ENCODE data around the gene PRKG1. TPM values are rescaled to one million over a fixed set of nuclear protein-coding genes. Genes with fewer than 3 reads are reported as not detected.

The PRKG1 gene
- total RNA-seq, 1 experiment from 2014 or later, result 0.09 TPM

DNA sequence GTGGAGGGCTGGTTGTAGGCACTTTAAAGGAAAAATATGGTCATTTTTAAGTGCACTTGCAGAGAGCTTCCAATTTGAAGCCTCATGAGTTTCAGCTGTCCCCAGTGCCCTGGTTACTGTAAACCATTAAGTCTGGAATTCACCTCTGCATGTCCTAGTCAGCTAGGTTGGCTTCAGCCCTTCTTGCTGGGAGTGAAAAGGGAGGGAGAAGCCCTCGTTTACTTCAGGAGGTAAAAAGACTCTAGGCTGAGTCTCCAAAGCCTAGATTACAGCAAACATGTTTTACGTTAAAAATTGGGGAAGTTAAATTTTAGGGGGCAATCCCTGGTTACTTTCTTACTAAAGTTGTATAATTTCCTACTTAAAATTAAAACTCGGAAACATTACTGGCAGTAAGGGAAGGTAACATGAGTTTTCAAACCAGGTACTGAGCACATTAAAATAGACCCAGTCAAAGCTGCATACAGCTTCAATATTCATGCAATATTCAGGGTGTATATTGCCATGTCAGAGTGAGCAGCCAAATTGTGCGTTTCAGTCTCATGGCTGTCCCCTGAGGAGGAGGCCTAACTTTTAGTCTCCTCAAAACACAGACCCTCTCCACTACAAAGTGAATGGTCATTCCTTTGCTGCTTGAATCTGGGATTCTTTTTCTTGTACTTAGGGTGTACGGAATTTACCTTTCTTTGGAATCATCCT lies 156.7 kb downstream of the PRKG1 start:
- no peak overlapping the region for H3K4me3 Mint-ChIP-seq (ENCODE audit: unreplicated experiment)
- DNase-seq, result no peak
- no peaks in the 10 kb centered on the region for H3K9me3 ChIP-seq
- peaks cover 9% of the 10 kb centered on the region for H3K27me3 Mint-ChIP-seq (ENCODE audit: insufficient read depth, unreplicated experiment)
- CTCF ChIA-PET, result no interaction called here
- intact Hi-C loops (cut with micrococcal nuclease; ENCODE audit: unreplicated experiment), result no loop called here
- no peak overlapping the region for H3K27ac Mint-ChIP-seq (ENCODE audit: unreplicated experiment)
- no TSS peak for BruUV-seq (replicated peaks)
- H3K4me1 ChIP-seq, result no peaks in the 10 kb centered on the region
- H3K4me3 ChIP-seq (ENCODE audit: low read depth, low read length), result no peak overlapping the region
- no peaks in the 10 kb centered on the region for H3K36me3 Mint-ChIP-seq (ENCODE audit: insufficient read depth, unreplicated experiment)
- H3K27me3 ChIP-seq (replicated peaks; ENCODE audit: control insufficient read depth, insufficient read depth, low read length), result peaks cover 1% of the 10 kb centered on the region; the same call in 1 of the 2 replicates
- no peaks in the 10 kb centered on the region for H3K36me3 ChIP-seq (ENCODE audit: control insufficient read depth, insufficient read depth, low read length)
- TF ChIP-seq, protein P1, sequence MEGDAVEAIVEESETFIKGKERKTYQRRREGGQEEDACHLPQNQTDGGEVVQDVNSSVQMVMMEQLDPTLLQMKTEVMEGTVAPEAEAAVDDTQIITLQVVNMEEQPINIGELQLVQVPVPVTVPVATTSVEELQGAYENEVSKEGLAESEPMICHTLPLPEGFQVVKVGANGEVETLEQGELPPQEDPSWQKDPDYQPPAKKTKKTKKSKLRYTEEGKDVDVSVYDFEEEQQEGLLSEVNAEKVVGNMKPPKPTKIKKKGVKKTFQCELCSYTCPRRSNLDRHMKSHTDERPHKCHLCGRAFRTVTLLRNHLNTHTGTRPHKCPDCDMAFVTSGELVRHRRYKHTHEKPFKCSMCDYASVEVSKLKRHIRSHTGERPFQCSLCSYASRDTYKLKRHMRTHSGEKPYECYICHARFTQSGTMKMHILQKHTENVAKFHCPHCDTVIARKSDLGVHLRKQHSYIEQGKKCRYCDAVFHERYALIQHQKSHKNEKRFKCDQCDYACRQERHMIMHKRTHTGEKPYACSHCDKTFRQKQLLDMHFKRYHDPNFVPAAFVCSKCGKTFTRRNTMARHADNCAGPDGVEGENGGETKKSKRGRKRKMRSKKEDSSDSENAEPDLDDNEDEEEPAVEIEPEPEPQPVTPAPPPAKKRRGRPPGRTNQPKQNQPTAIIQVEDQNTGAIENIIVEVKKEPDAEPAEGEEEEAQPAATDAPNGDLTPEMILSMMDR (IDR thresholded peaks at IDR 0.05; ENCODE audit: insufficient read depth in 1 of 2, low read depth in 1 of 2, low read length in 1 of 2, severe bottlenecking in 1 of 2, unreplicated experiment in 1 of 2), result no peak
- no peaks in the 10 kb centered on the region for H3K9me3 Mint-ChIP-seq (ENCODE audit: unreplicated experiment)
- no peaks in the 10 kb centered on the region for H3K4me1 Mint-ChIP-seq (ENCODE audit: low read depth, unreplicated experiment)
- POLR2A ChIA-PET, result no interaction called here

DNA sequence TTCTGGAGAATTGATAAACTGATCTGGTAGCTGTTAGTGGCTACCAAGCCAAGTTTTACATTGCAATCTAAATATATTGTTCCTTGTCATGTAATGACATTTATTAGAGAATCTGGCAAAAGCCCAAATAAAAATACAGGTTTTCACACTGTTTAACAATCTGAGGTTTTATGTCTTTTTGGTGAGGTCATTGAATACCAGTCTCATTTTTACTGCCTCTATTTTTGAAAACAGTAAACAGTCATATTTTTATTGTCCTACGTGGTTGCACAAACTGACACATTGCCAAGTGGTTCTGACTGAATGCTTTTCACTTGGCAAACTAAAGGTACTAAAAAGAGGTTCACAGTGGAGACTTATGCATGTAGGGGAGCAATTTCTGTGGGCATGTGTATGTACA lies 157.5 kb downstream of the PRKG1 start:
- POLR2A ChIA-PET, result no interaction called here
- intact Hi-C loops (cut with micrococcal nuclease; ENCODE audit: unreplicated experiment), result no loop called here

DNA sequence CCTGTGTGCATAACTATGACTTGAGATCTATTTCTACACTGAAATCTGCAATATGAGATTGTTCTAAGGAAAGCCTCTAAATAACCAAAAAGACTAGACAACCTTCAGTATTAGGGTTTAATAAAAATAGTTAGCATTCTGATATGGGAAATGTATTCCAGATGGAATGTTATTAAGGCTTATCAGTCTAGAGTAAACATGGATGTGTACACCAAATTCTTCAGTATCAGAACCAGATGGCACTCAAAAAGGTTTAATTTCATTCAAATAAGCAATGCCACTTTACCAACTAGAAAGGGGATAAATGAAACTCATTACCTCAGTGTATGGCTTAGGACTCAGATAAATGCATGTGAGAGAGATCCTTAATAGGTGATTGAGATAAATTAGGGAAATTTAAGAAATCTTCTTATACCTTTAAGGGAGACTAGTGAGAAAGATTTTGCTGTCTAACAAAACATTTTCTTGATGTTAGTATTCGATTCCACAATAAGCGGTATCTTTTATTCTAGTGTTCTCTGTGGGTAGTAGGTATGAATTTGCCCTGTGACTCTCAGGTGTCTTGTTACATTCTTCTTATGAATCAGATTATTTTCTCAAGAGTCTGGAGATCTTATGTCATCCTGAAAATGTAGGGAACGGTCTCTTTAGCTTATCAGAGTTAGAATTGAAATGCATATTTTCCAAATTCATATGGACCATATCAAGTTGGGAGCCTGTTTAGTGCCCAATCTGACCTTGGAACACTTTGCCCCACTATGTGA lies 159.2 kb downstream of the PRKG1 start:
- TF ChIP-seq, protein P1 (IDR thresholded peaks at IDR 0.05; ENCODE audit: insufficient read depth in 1 of 2, low read depth in 1 of 2, low read length in 1 of 2, severe bottlenecking in 1 of 2, unreplicated experiment in 1 of 2), result no peak
- Mint-ChIP-seq H3K27me3 (ENCODE audit: insufficient read depth, unreplicated experiment) (peaks cover 9% of the 10 kb centered on the region), H3K4me1 (ENCODE audit: low read depth, unreplicated experiment) (no peaks in the 10 kb centered on the region), H3K36me3 (ENCODE audit: insufficient read depth, unreplicated experiment) (no peaks in the 10 kb centered on the region), H3K9me3 (ENCODE audit: unreplicated experiment) (no peaks in the 10 kb centered on the region), H3K27ac (ENCODE audit: unreplicated experiment) (no peak overlapping the region), H3K4me3 (ENCODE audit: unreplicated experiment) (no peak overlapping the region)
- BruUV-seq (replicated peaks), result no TSS peak
- Histone ChIP-seq H3K36me3 (ENCODE audit: control insufficient read depth, insufficient read depth, low read length) (no peaks in the 10 kb centered on the region), H3K9me3 (no peaks in the 10 kb centered on the region), H3K4me3 (ENCODE audit: low read depth, low read length) (no peak overlapping the region), H3K4me1 (no peaks in the 10 kb centered on the region), H3K27me3 (replicated peaks; ENCODE audit: control insufficient read depth, insufficient read depth, low read length) (peaks cover 1% of the 10 kb centered on the region; the same call in 1 of the 2 replicates)
- no peak for DNase-seq
- intact Hi-C loops (cut with micrococcal nuclease; ENCODE audit: unreplicated experiment), result no loop called here
- CTCF ChIA-PET, result no interaction called here
- POLR2A ChIA-PET, result no interaction called here

More for the DNA sequence above, 157.5 kb downstream of the PRKG1 start:
- TF ChIP-seq, protein P1 (IDR thresholded peaks at IDR 0.05; ENCODE audit: insufficient read depth in 1 of 2, low read depth in 1 of 2, low read length in 1 of 2, severe bottlenecking in 1 of 2, unreplicated experiment in 1 of 2), result no peak
- Mint-ChIP-seq H3K9me3 (ENCODE audit: unreplicated experiment) (no peaks in the 10 kb centered on the region), H3K4me3 (ENCODE audit: unreplicated experiment) (no peak overlapping the region), H3K27me3 (ENCODE audit: insufficient read depth, unreplicated experiment) (peaks cover 9% of the 10 kb centered on the region), H3K27ac (ENCODE audit: unreplicated experiment) (no peak overlapping the region), H3K36me3 (ENCODE audit: insufficient read depth, unreplicated experiment) (no peaks in the 10 kb centered on the region), H3K4me1 (ENCODE audit: low read depth, unreplicated experiment) (no peaks in the 10 kb centered on the region)
- Histone ChIP-seq H3K36me3 (ENCODE audit: control insufficient read depth, insufficient read depth, low read length) (no peaks in the 10 kb centered on the region), H3K4me1 (no peaks in the 10 kb centered on the region), H3K4me3 (ENCODE audit: low read depth, low read length) (no peak overlapping the region), H3K27me3 (replicated peaks; ENCODE audit: control insufficient read depth, insufficient read depth, low read length) (peaks cover 1% of the 10 kb centered on the region; the same call in 1 of the 2 replicates), H3K9me3 (no peaks in the 10 kb centered on the region)
- CTCF ChIA-PET, result no interaction called here
- no TSS peak for BruUV-seq (replicated peaks)
- DNase-seq, result no peak

Data from Caco-2 (cell line).